IPS-NIHi7 (cell line): ENCODE data around the gene PRRC2A.

Experiments used
- DNase-seq: peaks from one replicate; pipeline ENCODE4 v3.0.0; 2012; ENCODE audit warnings: mixed read lengths; ENCODE audit errors: extremely low spot score

The PRRC2A gene

DNA sequence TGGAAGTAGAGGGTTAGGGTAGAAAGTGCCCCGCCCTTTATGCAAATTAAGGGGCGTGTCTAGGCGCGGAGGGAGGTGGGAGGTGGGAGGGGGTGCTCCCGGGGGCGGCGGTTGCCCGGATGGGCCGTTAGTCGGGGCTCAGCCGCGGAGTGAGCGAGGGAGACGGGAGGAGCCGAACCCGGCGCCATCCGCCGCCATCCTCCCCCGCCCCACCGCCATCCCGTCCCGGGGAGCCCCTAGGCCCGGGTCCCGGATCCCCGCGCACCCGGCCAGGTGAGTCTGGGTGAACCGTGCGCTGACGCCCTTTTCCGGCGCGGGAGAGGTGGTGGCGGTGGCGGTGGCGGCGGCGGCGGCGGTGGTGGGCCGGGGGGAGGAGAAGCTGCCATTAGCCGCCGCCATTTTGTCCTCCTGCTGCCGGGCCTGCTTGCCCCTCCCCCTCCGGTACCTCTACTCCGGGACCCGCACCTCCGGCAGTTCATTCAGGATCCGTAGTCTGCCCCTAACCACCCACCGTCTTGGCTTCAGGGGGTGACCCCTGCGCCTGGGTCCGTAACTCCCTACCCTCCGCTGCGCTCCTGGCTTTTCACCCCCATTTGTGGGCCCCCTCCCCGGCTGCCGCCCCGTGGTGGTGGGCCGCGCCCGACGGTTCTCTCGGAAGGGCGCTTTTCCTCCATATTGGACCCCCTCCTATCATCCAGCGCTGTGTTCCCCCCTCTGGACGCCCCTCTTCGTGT lies at the start of gene PRRC2A:
Gene PRRC2A, plus strand, starts transcription at position 130 of the 734 bp plus-strand sequence. CDS start 2,075 bp downstream, outside the sequence.
- peak; percentile 96 for DNase-seq

GRCh38 chr6:31572041-31572911 lies 48.2 kb upstream of the PRRC2A start, which contains the start of gene LTA:
TSS of gene LTA (plus strand) at chr6:31572289. CDS start at chr6:31572743, 454 bp downstream.
- DNase-seq, result no peak

DNA sequence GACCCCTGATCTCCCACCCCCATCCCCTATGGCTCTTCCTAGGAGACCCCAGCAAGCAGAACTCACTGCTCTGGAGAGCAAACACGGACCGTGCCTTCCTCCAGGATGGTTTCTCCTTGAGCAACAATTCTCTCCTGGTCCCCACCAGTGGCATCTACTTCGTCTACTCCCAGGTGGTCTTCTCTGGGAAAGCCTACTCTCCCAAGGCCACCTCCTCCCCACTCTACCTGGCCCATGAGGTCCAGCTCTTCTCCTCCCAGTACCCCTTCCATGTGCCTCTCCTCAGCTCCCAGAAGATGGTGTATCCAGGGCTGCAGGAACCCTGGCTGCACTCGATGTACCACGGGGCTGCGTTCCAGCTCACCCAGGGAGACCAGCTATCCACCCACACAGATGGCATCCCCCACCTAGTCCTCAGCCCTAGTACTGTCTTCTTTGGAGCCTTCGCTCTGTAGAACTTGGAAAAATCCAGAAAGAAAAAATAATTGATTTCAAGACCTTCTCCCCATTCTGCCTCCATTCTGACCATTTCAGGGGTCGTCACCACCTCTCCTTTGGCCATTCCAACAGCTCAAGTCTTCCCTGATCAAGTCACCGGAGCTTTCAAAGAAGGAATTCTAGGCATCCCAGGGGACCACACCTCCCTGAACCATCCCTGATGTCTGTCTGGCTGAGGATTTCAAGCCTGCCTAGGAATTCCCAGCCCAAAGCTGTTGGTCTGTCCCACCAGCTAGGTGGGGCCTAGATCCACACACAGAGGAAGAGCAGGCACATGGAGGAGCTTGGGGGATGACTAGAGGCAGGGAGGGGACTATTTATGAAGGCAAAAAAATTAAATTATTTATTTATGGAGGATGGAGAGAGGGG lies 47.0 kb upstream of the PRRC2A start:
- DNase-seq, result no peak

DNA sequence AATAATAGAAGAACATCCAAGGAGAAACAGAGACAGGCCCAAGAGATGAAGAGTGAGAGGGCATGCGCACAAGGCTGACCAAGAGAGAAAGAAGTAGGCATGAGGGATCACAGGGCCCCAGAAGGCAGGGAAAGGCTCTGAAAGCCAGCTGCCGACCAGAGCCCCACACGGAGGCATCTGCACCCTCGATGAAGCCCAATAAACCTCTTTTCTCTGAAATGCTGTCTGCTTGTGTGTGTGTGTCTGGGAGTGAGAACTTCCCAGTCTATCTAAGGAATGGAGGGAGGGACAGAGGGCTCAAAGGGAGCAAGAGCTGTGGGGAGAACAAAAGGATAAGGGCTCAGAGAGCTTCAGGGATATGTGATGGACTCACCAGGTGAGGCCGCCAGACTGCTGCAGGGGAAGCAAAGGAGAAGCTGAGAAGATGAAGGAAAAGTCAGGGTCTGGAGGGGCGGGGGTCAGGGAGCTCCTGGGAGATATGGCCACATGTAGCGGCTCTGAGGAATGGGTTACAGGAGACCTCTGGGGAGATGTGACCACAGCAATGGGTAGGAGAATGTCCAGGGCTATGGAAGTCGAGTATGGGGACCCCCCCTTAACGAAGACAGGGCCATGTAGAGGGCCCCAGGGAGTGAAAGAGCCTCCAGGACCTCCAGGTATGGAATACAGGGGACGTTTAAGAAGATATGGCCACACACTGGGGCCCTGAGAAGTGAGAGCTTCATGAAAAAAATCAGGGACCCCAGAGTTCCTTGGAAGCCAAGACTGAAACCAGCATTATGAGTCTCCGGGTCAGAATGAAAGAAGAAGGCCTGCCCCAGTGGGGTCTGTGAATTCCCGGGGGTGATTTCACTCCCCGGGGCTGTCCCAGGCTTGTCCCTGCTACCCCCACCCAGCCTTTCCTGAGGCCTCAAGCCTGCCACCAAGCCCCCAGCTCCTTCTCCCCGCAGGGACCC lies 46.1 kb upstream of the PRRC2A start:
- DNase-seq, result peak; percentile 44

DNA sequence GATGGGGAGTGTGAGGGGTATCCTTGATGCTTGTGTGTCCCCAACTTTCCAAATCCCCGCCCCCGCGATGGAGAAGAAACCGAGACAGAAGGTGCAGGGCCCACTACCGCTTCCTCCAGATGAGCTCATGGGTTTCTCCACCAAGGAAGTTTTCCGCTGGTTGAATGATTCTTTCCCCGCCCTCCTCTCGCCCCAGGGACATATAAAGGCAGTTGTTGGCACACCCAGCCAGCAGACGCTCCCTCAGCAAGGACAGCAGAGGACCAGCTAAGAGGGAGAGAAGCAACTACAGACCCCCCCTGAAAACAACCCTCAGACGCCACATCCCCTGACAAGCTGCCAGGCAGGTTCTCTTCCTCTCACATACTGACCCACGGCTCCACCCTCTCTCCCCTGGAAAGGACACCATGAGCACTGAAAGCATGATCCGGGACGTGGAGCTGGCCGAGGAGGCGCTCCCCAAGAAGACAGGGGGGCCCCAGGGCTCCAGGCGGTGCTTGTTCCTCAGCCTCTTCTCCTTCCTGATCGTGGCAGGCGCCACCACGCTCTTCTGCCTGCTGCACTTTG lies 45.1 kb upstream of the PRRC2A start, which contains the start of gene TNF:
Gene TNF, plus strand, starts transcription at position 231 of the 567 bp plus-strand sequence. Its CDS starts 177 bp downstream, at position 408.
- DNase-seq, result no peak

DNA sequence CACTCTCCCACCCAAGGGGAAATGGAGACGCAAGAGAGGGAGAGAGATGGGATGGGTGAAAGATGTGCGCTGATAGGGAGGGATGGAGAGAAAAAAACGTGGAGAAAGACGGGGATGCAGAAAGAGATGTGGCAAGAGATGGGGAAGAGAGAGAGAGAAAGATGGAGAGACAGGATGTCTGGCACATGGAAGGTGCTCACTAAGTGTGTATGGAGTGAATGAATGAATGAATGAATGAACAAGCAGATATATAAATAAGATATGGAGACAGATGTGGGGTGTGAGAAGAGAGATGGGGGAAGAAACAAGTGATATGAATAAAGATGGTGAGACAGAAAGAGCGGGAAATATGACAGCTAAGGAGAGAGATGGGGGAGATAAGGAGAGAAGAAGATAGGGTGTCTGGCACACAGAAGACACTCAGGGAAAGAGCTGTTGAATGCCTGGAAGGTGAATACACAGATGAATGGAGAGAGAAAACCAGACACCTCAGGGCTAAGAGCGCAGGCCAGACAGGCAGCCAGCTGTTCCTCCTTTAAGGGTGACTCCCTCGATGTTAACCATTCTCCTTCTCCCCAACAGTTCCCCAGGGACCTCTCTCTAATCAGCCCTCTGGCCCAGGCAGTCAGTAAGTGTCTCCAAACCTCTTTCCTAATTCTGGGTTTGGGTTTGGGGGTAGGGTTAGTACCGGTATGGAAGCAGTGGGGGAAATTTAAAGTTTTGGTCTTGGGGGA lies 44.4 kb upstream of the PRRC2A start:
- DNase-seq, result no peak

DNA sequence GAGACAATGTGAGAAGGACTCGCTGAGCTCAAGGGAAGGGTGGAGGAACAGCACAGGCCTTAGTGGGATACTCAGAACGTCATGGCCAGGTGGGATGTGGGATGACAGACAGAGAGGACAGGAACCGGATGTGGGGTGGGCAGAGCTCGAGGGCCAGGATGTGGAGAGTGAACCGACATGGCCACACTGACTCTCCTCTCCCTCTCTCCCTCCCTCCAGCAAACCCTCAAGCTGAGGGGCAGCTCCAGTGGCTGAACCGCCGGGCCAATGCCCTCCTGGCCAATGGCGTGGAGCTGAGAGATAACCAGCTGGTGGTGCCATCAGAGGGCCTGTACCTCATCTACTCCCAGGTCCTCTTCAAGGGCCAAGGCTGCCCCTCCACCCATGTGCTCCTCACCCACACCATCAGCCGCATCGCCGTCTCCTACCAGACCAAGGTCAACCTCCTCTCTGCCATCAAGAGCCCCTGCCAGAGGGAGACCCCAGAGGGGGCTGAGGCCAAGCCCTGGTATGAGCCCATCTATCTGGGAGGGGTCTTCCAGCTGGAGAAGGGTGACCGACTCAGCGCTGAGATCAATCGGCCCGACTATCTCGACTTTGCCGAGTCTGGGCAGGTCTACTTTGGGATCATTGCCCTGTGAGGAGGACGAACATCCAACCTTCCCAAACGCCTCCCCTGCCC lies 43.5 kb upstream of the PRRC2A start:
- no peak for DNase-seq

- DNase-seq, result no peak
These were observed 42.9 kb upstream of the PRRC2A start for GRCh38 chr6:31577579-31577966.

DNA sequence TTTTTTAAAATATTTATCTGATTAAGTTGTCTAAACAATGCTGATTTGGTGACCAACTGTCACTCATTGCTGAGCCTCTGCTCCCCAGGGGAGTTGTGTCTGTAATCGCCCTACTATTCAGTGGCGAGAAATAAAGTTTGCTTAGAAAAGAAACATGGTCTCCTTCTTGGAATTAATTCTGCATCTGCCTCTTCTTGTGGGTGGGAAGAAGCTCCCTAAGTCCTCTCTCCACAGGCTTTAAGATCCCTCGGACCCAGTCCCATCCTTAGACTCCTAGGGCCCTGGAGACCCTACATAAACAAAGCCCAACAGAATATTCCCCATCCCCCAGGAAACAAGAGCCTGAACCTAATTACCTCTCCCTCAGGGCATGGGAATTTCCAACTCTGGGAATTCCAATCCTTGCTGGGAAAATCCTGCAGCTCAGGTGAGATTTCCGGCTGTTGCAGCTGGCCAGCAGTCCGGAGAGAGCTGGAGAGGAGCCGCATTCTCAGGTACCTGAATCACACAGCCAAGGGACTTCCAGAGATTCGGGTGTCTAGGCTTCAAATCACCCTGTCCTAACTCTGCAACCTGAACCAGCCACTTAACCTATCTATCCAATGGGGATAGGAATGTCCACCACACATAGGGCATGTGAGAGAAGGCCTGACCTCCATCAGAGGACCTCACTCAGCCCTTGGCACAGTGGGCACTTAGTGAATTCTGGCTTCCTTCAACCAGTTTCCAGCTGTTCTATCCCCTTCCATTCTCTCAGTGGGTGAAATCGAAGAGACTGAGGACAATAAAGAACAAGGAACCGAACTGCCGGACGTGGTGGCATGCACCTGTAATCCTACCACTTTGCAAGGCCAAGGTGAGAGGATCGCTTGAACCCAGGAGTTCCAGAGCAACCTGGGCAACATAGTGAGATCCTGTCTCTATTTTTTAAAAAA lies 42.1 kb upstream of the PRRC2A start:
- DNase-seq, result peak; percentile 67

GRCh38 chr6:31579119-31579505 lies 41.4 kb upstream of the PRRC2A start:
- no peak for DNase-seq

DNA sequence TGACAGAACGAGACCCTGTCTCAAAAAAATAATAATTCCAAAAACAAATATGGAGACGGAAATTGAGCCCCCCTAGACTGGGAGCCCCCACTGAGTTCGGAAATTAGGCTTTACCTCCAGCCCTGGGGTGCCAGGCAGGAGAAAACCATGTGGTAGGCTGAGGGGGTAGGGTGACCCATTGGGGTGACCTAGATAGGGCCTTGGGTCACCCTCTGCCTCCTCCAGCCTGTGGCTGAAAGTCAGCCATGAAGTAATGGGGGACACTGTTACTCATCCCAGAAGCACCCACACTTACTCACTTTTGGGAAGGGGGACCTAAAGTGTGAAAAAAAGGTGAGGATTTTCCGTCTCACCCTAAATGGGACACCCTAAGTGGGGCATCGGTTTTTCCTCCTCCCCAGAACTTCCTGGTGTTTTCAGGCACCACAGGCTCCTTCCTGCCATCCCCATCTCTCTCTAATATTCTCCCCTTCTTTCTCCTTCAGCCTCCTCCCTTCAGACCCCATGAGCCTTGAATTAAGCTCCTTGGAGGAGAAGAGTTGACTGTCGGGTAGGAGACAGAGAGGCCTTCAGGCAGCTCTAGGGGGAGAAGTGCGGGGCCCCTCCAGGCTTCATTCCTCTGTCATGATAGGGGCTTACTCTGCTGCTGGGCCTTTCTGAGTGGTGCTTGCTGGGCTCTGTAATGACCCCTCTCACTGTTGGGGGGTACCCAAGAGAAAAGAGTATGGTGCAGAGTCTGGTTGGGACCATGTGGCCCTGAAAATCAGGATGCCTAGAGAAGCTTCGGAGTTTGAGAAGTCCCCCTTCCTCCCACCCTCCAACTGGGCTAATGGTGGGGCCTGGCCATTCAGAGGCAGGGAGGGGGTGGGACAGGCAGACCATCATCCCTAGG lies 40.7 kb upstream of the PRRC2A start:
- no peak for DNase-seq

DNA sequence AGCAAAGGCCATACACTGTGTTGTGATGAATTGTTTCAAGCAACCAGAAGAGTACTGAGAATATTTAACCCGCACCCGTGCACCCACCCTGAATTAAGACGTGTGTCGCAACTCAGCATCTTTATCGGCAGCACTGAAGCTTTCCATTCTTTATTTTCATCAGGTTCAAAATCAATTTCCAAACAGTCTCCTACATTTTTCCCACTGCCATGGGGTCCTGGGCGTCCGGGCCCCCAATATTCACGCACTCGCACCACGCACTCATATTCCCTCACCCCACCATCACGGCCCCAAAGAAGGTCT lies 40.1 kb upstream of the PRRC2A start:
- DNase-seq, result no peak

DNA sequence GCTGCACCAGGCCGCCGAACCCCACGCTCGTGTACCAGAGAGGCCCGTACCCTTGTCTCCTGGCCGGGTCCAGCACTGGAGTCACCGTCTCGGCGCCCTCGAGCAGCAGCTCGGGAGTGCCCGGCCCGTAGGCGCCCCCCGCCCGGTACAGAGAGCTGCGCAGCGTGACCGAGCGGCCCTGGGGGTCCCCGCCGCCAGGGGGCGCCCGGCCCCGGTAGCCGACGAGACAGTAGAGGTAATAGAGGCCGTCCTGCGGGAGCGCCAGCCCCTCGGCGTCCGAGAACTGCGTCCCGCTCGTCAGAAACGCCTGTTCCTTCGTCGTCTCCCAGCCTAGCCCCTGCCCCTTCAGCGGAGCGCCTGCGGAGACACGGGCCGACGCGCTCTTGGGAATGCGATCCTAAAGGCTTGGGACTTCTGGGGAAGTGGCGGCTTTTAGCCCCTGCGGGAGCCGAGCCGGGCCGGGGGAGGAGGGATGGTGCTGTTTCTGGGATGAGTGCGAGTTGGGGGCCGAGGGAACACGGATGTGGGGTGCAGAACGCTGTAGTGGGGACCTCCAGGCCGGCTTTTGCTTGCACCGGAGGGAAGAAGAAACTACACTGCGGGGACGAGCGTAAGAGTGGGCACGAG lies 39.6 kb upstream of the PRRC2A start:
- peak; percentile 91 for DNase-seq

- DNase-seq, result no peak
These were observed 38.9 kb upstream of the PRRC2A start for GRCh38 chr6:31581434-31582229.

GRCh38 chr6:31582230-31582643 lies 38.3 kb upstream of the PRRC2A start, which contains the start of gene LTB:
TSS of gene LTB (minus strand) at chr6:31582424. CDS start at chr6:31582417, 7 bp downstream.
- DNase-seq, result no peak

DNA sequence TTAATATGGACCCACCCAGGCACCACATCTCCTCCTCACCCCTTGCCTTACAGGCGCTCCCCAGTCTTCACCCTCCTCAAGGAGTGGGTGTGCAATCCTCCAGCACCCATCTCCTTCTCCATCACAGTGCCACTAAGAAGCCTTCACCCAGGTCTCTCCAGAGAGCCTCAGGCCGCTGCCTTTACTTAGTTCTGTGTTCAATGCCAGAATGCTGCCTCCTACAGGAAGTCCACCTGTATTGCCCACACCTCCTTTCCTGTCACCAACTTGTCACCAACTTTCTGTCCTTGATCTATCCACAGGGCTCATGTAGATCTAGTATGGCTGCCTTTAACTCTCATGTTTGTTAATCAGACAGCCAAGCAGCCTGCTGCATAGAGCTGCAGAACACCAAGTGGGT lies 35.0 kb upstream of the PRRC2A start:
- DNase-seq, result peak; percentile 70
